Pulmonary artery endothelial cell (primary cell): ENCODE data around the gene TMEM221. TPM values are rescaled to one million over a fixed set of nuclear protein-coding genes. Genes with fewer than 3 reads are reported as not detected.
A peak's percentile ranks its signal among the peaks of the same experiment; 100 is the strongest.

Experiments used
- DNase-seq: peaks from one replicate; pipeline ENCODE4 v3.0.0-alpha.2; 2011; ENCODE audit warnings: low read depth, low spot score
- total RNA-seq: library from RNA; depleted of rRNA; stranded (reverse); fragments of >200 nt; gene quantifications from 2 replicates; pipeline ENCODE4 v1.2.3, GENCODE V29; 2014

TMEM221 gene
- total RNA-seq, 1 donor from 2014 or later: not detected

DNA sequence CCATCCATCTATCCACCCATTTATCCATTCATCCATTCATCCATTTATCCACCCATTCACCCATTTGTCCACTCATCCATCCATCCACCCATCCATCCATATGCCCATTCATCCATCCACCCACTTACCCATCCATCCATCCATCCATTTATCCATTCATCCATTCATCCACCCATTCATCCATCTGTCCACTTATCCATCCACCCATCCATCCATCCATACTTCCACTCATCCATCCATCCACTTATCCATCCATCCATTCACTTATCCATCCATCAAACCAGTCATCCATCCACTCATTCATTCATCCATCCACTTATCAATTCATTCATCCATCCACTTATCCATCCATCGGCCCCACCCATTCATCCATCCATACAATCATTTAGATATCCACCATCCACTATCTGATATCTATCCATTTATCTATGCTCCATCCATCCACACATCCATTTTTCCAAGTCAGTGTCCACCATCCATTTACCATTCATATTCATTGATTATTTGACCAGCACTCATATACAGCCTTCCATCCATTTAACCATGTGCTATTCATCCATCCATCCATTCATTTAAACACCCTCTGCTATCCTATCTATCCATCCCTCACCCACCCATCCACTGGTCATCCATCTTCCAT, 2.8 kb downstream of the TMEM221 start:
- DNase-seq: no peak

DNA sequence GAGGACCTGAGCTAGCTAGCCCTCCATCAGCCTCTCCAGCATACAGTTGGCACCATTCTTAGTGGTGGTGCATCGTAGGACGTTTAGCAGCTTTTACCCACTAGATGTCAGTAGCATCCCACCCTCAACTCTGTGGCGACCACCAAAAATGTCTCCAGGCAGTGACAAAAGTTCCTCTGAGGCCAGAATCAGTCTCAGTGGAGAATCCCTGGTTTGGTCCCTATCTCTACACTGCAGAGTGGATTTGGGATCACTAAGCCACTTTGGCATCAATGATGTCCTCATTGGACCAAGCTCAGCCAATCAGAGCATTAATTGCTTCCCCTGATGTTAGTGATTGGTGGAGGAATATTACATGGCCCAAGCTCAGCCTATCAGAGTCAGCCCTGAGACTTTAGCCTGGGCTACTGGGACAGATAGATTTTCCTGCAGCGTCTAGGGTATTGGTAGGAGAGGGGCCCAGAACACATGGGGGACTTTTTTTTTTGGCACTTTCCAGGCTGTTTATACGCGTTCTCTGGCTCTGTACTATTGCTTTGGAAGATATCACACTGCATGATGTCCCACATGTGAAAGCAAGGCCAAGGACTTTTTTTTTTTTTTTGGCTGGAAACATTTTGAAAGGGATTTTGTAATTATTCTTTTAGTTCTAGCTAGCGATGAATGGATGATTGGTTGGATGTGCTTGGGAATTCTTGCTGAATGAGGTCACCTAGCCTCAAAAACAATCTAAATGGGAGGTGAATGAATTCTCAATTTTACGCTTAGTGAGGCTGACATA, 7.0 kb downstream of the TMEM221 start:
- DNase-seq: no peak

DNA sequence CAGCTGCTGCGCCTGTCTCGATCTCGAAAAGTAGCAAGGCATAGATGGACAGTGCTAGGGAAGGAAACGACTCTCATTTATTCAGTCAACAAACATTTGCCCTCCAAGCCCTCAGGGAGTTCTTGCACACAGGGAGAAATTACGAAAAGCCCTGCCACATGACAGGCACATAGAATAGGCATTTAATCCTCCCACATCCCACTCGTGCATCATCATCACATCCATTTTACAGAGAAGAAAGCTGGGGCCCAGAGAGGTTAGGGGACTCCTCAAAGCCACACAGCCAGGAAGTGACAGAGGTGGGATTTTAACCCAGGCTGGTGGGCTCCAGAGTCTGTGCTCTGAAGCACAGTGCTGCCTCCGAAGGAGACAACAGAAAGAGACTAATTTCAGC, 11.6 kb downstream of the TMEM221 start:
- DNase-seq: no peak

DNA sequence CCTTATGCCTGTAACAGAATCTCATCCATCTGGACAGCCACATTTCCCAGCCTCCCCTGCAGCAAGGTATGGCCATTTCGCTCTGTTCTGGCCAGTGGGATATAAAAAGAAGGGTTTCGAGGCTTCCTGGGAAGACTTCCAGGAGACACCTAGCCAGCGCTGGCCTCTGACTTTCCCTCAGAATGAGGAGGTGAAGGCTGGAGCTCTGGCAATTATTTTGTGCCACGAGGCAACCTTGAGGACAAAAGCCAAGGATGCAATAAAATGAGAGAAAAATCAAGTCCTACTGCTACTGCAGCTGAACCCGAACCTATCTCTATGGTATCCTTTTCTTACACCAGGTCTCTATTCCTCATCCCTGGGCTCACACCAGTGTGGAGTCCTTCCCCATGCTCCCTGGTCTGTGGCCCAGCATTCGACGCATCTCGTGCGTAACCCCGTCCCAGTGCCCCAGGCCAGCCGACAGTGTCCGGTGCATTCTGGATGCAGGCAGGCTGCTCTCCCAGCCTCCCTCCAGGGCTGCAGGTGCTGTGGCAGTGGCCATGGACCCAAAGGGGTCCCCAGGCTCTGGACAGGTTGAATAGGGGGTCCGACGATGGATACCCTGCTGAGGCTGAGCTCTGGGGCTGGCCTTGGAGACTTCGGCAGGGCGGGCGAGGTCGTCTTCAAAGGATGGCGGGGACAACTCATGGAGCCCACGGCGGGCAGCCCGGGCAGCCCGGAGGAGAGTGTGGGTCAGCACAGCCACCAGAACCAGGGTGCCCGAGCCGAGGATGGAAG, 12.2 kb downstream of the TMEM221 start:
- DNase-seq: no peak

DNA sequence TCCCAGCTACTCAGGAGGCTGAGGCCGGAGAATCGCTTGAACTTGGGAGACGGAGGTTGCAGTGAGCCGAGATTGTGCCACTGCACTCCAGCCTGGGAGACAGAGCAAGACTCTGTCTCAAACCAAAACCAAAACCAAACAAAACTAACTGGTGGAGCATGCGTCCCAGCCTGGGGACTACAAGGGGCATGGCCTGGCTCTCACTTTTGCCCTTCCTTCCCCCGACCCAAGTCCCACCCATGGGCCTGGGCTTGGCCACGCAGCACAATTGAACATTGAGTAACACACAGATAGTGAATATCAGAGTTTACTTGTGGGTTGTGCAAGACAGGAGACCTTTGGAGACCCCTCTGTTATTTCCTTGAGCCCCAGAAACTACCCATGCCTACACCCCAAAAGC, 13.2 kb downstream of the TMEM221 start:
- DNase-seq: no peak

DNA sequence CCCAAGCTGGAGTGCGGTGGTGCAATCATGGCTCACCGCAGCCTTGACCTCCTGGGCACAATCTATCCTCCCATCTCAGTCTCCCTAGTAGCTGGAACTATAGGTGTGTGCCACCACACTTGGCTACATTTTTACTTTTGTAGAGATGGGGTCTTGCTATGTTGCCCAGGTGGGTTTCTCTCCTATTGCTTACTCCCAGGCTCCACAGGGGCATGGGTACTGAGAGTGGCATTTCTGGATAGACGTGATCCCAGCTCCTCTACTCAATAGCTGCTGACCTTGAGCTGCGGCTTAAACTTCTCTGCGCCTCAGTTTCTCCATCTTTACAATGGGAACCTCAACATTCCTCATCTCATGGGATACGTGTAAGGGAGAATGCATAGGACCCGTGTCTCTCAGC, 17.1 kb downstream of the TMEM221 start:
- DNase-seq: no peak

DNA sequence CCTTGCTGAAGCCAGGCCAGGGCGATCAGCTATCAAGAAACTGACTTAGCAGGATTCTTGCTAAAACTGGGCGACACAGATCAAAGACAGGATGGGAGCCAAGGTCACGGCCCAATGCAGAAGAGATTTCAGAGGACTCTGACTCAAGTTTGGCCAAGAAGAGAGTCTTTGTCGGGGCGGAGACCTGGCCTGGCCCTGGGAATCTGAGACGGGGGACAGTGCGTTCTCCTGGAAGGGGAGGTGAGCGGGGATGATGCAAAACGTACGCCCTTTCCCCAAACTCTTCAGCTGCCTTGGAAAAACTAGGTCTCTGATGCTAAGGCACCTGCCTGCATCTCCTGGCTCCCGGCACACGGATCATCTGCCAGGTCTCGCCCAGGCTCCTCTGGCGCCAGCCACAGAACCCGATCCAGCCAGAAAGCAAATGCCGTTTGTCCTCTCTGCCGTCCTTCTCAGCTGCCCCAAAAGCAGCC, 18.8 kb downstream of the TMEM221 start:
- DNase-seq: no peak

DNA sequence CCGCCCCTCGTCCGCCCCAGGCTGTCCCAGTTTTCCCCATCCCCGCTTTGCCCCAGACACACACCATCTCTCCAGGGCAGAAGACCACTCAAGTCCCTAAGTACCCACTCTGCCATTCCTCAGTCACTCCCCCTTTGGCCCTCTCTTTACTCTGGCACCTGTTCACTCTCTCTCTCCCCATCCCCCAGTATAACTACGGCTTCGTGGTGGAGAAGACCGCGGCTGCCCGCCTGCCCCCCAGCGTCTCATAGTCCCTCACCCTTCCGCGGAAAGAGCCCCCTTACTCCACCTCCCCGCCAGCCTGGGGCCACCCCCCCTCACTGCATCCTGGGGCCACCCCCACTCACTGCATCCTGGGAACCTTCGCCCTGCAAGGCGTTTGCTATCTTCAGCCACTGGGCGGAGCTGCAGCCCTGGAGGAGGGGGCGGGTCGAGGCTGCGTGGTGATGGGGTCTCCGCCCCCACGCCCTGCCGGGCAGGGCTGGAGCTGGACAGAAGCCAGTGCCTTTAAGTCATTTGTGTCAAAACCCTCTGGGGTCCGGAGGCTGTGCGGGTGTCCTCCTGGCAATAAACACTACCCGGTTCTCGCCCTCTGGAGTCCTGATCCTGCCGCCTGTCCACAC, 23.6 kb downstream of the TMEM221 start:
- DNase-seq: no peak

DNA sequence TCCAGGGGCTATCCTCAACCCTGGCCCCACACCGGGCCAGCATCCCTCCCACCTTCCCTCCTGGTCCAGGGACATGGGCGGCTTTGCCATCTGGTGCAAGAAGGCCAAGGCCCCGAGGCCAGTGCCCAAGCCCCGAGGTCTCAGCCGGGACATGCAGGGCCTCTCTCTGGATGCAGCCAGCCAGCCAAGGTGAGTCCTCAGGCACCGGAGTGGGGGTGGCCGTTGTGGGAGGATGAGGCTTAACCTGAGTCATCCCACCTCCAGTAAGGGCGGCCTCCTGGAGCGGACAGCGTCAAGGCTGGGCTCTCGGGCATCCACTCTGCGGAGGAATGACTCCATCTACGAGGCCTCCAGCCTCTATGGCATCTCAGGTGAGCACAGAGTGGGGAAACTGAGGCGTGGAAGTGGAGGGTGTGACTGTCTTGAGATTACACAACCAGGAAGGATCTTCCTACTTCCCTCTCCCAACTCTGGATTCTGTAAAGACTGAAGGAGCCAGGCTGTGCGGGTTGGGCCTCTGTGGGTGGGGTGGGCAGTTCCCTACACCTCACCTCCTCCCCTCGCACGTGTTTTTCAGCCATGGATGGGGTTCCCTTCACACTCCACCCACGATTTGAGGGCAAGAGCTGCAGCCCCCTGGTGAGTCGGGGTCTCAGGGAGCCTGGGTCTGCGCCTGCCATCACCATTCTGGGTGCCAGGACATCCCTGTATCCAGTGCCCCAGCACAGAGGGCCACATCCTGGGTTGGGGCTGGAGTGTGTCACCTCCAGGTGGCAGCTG, 24.8 kb downstream of the TMEM221 start:
- DNase-seq: no peak

DNA sequence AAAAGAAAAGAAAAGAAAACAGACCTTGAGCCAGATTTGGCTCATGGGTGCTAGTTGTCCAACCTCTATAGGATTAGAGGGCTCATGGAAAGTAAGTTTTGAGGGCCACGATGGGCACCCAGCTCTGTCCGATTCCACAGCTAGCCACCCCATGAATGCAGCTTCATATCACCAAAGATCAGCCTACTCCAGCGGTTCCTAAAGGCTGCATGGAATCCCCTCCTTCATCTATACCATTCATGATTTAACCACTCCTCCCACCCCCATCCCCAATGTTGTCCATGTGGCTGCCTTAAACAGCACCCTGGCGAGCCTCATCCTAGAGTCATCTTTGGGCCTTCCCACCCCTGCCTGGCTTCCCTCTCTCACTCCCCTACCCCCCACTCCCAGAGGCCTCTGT, 26.5 kb downstream of the TMEM221 start:
- no peak for DNase-seq

DNA sequence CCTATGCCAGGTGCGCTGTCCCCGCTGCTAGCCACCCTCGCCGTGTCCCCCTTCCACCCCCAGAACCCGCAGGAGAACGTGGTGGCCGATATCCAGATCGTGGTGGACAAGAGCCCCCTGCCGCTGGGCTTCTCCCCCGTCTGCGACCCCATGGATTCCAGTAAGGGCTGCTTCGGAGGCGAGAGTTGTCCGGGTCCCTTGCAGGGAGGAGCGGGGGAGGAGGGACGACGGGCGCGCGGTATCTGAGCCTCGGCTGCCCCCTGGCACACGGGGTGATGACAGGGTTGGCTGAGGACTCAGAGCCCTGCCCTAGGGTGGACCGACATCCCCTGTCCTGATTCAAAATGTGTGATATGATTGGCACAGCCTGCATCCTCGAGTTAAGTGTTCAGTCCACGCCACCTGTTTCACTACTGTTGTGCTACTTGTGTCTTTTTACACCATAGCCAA, 28.0 kb downstream of the TMEM221 start:
- DNase-seq: no peak

DNA sequence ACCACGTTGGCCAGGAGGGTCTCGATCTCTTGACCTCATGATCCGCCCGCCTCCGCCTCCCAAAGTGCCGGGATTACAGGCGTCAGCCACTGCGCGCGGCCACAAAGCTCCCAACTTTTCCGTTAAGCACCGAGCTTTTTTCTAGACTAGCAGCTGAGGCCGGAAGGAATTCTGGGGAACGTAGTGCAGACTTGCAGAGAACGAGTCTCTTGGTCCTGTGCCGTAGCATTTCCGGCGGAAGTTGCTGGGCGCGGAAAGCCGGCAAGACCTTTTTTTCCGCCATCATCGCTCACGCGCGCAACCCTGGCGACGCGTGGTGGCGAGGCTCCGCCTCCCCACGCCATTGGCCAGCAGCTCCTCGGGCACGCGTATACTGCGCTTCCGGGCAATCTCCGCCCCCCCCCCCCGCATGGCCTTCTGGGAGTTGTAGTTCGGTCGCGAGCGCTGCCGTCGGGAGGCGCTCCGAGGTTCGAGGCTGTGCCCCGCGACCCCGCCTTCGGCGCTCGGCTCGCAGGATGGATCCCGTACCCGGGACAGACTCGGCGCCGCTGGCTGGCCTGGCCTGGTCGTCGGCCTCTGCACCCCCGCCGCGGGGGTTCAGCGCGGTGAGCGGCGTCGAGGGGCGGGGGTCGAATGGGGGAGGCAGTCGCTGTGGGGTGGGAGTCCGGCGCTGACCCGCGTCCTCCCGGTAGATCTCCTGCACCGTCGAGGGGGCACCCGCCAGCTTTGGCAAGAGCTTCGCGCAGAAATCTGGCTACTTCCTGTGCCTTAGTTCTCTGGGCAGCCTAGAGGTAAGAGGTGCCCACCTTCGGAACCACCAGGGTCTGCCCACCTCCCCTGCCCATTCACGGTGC, 28.6 kb downstream of the TMEM221 start, which contains the start of gene MVB12A:
TSS of gene MVB12A (plus strand) at position 427 of the 854 bp plus-strand sequence. CDS start at position 516, 89 bp downstream.
- DNase-seq: peak; percentile 96

DNA sequence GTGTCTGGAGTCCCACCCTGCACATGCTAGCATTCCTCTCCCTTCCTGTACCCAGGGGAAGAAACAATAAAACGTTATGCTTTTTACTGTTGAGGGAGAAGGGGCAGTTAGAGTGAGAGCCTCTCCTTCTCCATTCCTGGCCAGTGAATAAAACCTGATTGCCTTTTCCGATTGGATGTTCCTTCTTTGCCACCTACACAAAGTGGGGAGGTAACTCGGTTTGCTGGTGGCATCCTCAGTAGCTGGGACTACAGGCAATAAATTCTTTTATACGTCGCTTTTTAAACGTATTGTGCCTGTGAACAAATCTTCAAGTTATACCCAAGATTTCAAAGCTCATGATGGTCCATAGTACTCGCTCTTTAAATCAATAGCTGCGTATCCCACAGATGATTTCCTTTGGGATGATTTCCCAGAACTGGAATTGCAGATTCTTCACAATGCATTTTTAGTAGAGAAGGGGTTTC, 29.3 kb downstream of the TMEM221 start:
- DNase-seq: no peak

DNA sequence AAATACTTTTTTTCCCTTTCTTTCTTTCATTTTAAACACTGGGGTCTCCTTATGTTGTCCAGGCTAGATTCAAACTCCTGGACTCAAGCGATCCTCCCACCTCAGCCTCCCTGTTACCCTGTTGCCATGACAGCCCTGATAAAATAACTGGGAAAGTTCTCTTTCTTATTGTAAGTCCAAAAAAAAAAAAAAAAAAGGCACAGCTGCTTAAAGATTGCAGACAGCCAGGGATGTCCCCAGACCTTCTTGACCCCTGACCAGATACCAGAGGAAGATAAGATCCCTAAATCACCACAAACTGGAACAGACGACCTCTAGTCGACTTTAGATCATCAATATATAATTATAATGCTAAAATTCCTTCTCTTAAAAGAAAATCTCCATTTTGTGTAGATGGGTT, 29.8 kb downstream of the TMEM221 start:
- no peak for DNase-seq

DNA sequence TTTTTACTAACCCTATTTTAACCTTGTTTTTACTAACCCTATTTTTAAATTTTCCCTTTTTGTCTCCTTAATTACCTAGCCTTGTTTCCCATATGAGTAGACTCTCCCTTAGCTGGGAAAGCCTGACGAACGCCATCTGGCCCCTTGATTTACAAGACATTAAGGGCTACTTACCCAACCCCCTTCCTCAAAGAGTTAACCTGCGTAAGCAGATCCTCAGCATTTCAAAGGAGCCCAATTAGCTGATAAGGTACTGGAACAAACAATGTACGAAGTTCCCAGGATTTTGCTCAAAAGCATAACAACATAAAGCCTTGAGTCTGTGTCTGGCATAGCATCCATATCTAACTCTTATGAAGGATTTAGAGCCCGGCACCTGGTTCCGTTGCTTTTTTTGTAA, 33.3 kb downstream of the TMEM221 start:
- no peak for DNase-seq

DNA sequence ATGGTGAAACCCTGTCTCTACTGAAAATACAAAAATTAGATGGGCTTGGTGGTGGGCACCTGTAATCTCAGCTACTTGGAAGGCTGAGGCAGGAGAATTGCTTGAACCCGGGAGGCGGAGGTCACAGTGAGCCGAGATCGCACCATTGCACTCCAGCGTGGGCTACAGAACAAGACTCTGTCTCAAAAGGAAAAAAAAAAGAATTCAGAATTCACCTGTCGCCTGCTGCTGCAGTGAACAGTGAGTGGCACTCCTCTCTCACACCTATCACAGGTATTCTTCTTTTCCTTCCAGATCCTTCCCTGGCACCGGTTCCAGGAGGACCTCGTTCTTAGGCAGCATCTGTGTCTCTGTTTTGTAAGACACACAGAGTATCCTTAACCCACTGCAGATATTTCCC, 34.4 kb downstream of the TMEM221 start:
- no peak for DNase-seq

DNA sequence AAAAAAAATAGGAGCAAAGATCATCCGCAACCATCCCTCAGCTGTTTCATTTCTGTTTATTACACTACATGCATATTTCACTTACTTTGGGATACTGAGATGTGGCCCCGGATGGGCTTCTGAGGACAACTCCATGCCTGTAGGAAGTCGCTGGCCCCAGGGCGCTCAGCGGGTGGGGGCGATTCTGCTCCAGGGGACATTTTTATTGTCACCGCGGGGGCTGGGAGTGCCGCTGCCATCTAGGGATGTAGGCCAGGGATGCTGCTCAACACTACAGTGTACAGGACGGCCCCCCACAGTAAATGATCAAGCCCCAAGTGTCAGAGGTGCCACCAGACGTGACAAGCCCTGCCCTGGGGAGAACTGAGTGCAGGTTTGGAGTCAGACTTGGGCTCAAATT, 36.7 kb downstream of the TMEM221 start:
- DNase-seq: no peak

DNA sequence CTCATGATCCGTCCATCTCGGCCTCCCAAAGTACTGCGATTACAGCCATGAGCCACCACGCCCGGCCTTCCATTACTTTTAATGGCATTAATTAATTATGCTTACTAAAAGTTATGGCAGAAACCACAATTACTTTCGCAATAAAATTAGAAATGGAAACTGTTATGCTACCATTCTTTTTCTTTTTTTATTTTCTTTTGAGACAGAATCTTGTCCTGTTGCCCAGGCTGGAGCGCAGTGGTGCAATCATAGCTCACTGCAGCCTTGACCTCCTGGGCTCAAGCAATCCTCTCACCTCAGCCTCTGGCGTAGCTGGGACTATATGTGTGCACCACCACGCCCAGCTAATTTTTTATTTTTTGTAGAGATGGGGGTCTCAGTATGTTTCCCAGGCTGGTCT, 38.5 kb downstream of the TMEM221 start:
- no peak for DNase-seq

DNA sequence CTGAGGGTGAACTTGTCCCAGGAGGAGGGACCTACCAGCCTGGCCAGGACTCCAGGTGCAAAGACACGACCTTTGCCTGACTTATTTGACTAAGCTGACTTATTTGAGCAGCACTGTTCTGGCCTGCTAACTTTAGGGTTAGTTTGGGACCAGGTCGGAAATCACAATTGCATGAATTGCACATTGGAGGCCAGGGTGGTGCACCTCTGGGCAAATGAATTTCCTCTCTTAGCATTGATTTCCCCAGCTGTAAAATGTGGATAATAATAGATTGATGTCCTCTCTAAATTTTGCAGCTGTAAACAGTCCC, 41.6 kb downstream of the TMEM221 start:
- no peak for DNase-seq
